Lower leg skin (tissue), 3 donors: ENCODE data around the gene GID4.

Experiments used
- POLR2A ChIP-seq, 2 donors: fragments of 450-650 bp; IDR thresholded peaks; one replicate each; pipeline ENCODE4 v1.6.1; 2016 to 2017; ENCODE audit warnings: antibody characterized with exemption in 2 of 2, mild to moderate bottlenecking in 1 of 2, moderate library complexity in 1 of 2
- TF ChIP-seq, protein P1 (sequence below), 3 donors: fragments of 450-650 bp; IDR thresholded peaks; one replicate each; pipeline ENCODE4 v1.5.1; 2016; ENCODE audit warnings: antibody characterized with exemption in 3 of 3, mild to moderate bottlenecking in 3 of 3, moderate library complexity in 2 of 3

DNA sequence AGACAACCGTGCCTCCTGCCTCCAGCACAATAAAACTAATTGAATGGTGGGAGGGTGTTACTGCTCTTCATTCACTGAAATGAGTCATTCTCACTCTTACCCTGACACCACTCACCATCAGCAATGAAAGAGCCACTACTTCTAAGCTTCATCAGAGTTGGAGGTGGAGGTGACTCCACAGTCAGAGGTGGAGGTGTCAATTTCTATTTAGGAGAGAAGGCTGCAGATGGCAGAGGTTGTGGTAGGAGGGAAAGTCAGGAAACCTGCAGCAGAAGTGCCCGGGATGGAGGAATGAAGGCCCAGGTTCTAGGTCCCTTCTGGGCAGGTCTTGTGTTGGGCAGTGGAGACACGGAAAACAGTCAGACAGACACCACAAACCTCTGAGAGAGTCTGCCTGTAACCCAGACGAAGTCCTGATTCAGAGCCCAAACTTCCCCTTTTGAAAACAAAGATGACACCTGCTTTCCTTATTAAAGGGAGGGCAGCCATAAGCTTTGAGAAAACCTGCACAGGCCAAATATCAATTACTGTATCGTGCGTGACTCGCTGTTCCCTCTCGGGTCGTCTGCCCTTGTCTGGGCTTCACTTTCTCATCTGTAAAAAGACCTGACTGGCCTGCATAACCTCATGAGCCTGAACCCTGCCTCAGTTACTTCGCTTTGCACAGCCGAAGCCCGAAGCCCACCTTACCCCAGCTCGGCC is 908 bp upstream of the GID4 start:
- TF ChIP-seq, protein P1, sequence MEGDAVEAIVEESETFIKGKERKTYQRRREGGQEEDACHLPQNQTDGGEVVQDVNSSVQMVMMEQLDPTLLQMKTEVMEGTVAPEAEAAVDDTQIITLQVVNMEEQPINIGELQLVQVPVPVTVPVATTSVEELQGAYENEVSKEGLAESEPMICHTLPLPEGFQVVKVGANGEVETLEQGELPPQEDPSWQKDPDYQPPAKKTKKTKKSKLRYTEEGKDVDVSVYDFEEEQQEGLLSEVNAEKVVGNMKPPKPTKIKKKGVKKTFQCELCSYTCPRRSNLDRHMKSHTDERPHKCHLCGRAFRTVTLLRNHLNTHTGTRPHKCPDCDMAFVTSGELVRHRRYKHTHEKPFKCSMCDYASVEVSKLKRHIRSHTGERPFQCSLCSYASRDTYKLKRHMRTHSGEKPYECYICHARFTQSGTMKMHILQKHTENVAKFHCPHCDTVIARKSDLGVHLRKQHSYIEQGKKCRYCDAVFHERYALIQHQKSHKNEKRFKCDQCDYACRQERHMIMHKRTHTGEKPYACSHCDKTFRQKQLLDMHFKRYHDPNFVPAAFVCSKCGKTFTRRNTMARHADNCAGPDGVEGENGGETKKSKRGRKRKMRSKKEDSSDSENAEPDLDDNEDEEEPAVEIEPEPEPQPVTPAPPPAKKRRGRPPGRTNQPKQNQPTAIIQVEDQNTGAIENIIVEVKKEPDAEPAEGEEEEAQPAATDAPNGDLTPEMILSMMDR (IDR thresholded peaks at IDR 0.05) = no peak
- no peak for TF ChIP-seq POLR2A (IDR thresholded peaks at IDR 0.05)
